Measurements from ENCODE around the gene PARP16.

DNA sequence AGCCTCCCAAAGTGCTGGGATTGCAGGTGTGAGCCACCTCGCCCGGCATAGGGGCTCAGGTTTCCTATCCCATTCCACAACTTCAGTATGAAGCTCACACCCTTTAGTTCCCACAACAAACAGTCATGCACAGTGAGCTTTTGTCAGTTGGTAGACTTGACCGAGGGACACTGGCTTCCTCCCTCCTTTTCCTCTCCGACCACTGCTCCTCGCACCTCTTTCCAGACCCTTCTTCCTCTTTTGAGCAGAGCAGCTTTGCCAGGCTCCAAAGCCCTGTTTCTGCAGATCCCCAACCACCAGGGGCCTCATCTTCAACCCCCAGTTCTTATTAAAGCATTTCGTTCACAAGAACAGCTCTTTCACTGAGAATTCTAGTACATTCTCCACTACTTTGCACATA, 62.7 kb downstream of the PARP16 start:
- no peak for TF ChIP-seq POLR2A (IDR thresholded peaks at IDR 0.05)
- TF ChIP-seq, protein P1, sequence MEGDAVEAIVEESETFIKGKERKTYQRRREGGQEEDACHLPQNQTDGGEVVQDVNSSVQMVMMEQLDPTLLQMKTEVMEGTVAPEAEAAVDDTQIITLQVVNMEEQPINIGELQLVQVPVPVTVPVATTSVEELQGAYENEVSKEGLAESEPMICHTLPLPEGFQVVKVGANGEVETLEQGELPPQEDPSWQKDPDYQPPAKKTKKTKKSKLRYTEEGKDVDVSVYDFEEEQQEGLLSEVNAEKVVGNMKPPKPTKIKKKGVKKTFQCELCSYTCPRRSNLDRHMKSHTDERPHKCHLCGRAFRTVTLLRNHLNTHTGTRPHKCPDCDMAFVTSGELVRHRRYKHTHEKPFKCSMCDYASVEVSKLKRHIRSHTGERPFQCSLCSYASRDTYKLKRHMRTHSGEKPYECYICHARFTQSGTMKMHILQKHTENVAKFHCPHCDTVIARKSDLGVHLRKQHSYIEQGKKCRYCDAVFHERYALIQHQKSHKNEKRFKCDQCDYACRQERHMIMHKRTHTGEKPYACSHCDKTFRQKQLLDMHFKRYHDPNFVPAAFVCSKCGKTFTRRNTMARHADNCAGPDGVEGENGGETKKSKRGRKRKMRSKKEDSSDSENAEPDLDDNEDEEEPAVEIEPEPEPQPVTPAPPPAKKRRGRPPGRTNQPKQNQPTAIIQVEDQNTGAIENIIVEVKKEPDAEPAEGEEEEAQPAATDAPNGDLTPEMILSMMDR (IDR thresholded peaks at IDR 0.05) = no peak

Data from Peyer's patch (tissue), 4 donors.